Measurements from ENCODE around the gene C1QTNF9B.

DNA sequence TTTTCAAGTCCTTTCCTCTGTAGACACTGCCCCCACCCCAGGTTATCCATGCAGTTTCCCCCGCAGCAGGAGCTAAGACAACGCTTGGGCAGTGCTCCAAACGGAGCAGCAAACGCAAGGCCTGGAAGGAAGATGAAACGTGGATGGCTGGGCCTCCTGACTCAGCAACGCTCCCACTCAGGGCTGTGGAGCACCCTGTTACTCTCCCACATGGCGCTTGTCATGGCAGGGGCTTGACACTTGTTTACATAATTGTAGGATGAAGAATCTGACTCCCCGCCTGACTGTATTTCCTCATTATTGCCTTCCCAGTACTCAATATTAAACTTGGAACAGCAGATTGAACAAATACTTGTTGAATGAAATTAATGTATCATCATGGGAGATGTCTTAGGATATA, 799 bp upstream of the C1QTNF9B start:
- no peak for TF ChIP-seq GATA3 (IDR thresholded peaks at IDR 0.05; ENCODE audit: low read depth, low read length)
- TF ChIP-seq GATA2 (IDR thresholded peaks at IDR 0.05; ENCODE audit: low read depth, low read length): no peak
